HTERT RPE-1 (cell line): ENCODE data around the gene PDZD7.

Experiments
- in situ Hi-C: fragments of 300-500 bp; cut with MboI; formaldehyde crosslinking; loops from 4 replicates; pipeline ENCODE4 v1.14.3; 2020; ENCODE audit warnings: low sequenced_read_pairs

The PDZD7 gene

DNA sequence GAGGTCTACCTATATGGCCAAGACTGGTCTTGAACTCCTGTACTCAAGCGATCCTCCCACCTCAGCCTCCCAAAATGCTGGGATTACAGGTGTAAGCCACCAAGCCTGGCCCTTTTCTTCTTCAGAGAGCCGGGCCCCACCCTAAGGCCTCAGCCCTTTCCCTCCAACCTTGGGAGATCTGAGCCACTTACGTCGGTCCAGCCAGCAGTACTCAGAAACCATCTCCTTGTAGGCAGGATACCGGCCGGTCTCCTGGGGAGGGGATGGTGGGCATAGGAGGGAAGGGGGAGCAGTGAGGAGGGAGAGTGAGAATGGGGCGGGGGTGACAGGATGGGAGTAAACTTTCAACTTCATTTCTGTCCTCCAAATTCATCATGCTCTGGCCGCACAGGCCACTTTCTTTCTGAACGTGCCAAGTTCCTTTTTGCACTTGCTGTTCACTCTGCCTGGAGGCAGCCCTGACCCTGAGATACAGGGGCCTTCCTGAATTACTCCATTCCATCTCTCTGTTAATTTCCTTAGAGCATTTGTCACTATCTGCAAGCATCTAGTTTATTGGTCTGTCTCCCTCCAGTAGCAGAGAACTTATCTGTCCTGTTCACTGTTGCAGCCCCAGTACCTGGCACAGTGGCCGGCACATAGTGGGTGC lies 10.4 kb downstream of the PDZD7 start:
- in situ Hi-C loops: no loop called here

DNA sequence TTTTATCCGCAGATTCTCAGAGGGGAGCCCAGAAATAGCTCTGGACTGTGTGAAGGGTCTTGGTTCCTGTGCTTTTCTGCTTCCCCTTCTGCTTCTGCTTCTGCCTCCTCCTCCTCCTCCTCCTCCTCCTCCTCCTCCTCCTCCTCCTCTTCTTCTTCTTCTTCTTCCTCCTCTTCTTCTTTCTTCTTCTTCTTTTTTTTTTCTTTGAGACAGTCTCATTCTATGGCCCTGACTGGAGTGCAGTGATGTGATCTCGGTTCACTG lies 11.6 kb downstream of the PDZD7 start:
- in situ Hi-C loops: no loop called here

DNA sequence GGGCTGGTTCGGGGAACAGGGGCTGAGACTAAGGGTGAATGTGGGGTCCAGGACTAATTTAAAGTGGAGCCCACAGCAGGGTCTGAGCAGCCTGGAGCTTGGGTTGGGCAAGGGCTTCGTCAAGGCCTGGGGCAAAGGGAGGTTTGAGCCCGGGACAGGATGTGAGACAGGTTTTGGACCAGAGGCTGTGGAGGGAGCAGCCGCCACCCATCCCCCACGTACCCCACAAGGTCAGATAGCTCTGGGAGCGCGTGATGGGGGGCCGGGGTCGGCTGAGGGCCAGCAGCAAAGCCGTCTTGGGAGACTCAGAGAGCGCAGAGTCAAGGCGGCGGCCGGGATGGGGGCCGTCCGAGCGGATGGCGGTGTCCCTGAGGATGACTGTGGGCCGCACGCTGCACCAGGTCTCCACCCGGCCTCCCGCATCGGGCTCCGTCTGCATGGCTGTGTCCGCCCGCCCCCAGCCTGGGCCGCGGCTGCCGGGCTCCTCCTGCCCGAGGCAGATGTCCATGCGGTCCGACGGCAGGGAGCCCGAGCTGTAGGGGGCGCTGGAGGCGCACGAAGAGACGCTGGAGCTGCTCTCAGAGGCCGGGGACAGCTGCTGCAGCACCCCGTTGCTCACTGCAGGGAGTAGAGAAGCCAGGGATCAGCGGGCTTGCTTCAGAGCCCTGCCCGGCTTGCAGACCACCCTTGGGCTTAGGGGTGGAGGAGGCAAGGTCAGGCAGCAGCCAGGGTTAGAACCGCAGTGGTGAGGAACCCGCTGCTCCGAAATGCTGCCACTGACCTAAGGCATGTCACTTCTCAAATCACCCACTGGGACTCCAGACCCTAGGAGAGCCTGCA lies 12.1 kb downstream of the PDZD7 start:
- in situ Hi-C loops: no loop called here

DNA sequence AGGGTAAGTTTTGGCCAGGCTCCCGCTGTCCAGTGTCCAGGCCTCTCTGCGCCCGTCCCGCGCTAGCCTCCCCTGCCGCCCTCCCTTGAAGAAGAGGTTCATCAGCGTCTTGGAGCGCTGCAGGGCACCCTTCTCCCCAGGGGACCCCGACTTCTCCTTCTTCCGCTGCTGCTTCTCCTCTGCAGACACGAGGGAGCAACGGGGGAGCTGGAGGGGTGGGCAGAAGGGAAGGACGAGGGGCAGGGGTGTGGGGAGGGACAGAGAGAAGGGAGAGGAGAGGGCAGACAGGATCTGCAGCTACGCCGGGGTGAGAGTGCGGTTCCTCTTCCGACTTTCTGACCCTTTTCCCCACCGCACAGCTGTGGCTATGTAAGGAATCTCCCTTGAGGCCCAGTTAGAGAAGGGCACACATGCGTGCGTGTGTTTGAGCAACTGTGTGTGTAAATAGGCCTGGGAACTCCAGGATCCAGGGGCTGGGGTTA lies 12.8 kb downstream of the PDZD7 start:
- in situ Hi-C loops: no loop called here

DNA sequence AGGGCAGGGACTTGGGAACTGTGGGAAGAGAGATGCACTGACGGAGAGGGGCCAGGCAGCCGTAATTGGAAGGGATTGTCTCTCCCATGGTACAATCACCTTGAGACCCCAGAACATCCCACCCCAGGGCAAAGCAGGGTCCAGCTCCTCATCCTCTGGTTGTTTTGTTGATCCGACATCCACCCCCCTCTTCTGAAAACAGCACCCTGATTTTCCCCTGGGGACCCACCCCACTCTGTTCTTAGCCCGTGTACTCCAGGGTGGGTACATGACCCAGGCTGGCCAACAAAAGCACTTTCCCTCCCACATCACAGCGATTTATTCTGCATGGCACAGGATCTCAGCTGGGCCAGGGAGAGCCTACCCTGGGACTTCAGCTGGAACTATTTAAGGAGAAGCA lies 14.1 kb downstream of the PDZD7 start:
- in situ Hi-C loops: no loop called here

DNA sequence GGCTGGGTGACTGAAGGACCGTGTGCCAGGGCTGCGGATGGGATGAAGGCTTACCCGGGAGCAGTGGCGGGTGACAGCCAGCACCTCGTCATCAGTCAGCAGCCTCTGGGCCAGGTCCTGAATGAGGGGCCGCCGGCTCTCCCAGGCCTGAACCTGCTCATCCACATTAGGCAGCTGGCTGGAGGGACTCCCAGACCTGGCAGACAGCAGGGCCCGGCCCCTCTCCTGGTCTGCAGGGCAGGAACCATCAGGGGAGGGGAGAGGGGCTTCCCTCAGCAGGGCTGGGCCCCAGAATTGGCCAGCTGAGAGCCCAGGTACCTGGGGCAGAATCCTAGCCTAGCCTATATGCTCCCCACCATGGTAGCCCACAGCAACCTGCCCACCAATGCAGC lies 15.4 kb downstream of the PDZD7 start:
- in situ Hi-C loops: no loop called here

DNA sequence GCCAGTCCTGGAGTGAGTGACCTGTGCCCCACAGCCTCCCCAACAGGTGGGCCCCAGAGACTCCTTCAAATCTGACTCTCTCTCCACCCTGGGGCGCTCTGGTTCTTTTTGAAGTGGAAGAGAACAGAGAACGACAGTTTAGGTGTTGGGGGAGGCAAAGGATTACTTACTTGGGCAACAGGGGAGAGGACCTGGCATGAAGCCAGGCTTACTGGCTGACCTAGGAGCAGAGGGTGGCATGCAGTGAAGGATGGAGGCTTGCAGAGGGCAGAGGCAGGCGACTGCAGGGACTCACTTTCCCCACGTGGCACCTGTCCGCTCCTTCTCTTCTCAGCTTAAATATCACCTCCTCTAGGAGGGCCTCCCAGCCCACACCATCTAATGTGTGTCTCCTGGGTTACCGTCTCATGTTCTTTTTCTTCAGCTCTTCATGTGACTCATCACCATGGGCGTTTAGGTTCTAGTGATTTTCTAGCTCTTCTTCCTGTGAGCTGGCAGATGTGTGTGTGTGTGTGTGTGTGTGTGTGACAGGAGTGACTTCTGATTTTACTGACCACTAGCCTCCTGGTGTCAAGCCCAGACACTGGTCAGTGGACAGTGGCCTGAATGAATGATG lies 15.9 kb downstream of the PDZD7 start:
- in situ Hi-C loops: no loop called here

DNA sequence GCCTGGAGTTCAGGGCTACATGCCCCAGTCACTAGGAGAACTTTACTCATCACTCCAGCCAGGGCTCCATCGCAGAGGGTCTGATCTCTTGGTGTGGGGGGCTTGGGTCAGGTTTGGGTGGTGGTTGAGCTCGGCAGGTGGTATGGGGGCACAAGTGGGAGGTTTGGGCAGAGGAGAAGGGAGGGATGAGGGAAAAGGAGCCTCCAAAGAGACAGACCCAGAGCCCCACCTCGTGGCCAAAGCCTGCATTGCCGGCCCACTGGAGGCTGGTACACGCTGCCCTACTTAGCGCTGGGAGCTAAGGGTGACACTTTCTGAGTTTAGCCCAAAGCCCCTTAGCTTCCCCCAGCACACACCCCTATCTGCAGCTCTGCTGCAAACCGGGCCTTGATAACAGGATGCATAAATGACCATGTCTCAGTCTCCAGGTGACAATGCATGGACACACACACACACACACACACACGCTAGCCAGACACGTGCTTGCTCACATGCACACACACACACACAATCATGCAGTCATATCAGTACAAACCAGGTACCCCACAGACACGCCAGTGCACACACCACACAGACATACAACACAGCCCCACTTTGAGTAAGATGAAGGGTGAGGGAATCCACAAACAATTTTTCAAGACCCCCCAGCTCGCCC lies 16.6 kb downstream of the PDZD7 start:
- in situ Hi-C loops: no loop called here

DNA sequence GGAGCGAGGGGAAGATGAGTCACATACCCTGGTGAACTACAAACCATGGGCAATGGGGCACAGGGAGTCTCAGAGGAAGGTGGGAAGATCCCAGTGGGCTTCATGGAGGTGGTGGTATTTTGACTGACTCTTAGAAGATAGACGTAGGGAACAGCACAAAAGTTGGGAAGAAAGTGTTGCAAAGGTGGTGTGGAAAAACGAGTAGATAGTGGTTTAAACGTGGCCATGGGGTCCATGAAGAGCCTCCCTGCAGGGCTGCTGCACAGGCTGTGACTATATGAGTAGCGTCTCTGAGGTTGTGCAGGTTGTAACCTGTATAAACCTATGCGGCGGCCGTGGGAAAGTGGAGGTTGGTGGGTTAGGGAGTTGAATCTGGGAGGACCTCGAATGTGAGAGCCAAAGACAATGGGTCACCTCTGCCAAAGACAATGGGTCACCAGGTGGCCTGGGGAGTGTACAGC lies 17.5 kb downstream of the PDZD7 start:
- in situ Hi-C loops: no loop called here

DNA sequence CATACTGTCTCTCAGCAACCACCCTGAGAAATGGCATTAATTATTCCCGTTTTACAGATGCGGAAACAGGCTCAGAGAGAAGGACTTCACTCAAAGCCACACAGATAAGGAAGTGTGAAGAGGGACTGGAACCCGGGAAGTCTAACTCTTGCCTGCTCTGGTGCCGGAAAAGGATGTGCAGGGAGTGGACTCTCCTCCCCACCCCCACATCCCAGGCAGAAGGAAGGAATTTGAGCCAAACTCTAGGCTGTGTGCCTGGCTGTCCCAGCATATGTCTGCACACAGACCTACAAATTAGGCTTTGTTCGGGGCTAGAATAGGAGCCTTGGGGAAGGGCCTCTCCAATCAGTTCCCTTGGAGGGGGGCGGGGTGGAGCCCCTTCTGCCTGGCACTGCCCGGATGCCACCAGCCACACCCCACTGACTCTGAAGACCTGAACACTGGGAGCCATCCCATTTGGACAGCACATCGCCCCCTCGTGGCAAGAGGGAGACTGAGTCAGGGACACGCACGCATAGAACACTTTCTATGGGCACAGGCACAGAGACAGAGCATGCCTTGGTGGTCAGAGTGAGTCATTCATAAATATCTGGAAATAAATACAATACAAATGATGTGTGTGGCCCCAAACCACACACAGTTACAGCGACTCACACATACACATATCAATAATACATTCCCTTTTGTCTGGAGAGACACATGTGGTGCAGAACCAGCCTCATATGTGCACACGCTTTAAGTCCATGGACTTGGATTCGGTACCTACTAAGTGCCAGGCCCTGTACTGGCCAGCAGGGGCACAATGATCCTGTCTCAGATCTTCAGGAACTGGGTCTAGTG lies 18.2 kb downstream of the PDZD7 start:
- in situ Hi-C loops: no loop called here

DNA sequence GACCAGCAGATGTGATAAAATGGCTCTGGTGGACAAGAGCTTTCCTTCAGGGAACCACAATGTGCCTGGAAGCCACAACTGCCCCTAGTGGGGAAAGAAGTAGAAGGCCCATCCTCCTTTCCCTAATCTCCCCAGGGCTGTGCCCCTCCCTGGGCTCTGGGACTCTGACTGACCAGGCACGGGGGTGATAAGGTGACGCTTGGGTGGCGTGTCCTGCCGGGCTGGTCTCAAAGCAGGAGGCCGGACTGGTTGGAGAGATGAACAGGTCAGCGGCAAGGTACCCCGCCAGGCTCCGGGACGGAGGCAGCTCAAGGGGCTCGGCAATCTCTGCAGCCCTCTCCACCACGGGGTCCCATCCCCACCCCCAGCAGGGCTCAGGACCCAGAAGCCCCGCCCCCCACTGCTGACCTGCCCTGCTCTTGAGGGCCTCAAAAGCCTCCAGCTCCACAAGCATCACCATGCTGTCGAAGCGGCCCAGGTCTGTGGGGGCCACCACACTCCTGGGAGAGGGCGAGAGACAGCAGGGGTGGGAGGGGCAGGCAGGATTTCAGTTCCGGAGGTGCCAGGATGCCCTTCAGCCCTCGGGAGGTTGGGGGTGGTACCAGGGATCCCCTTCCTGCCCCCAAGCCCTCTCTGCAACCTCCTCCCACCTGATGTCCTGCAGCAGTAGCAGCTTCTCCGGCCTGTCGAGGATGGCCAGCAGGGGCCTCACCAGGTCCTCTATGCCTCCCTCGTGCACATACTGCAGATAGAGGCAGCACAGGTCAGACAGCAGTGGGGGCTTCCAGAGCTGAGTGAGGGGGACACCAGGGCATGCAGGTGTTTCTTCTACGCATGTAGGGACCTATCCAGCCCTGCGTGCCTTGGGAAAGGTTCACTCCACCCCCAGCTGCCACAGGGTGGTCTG lies 19.2 kb downstream of the PDZD7 start:
- in situ Hi-C loops: no loop called here

DNA sequence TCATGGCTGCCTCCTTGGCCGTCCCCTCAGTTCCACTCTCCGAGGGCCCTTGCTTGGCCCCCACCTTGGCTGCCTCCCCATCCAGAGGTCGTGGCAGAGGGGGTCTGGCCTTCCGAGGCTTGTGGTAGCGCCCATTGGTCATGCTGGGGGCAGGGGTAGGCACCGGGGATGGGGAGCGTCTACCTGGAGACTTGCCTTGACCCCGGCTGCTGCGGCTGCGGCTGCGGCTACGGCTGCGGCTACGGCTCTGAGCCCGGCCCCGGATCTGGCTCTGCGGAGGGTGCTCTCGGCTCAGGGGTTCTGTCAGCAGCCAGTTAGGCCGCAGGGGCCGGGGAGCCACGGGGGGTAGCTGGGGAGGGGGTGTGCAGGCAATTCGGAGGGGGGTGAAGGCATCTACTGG lies 20.6 kb downstream of the PDZD7 start:
- in situ Hi-C loops: no loop called here

DNA sequence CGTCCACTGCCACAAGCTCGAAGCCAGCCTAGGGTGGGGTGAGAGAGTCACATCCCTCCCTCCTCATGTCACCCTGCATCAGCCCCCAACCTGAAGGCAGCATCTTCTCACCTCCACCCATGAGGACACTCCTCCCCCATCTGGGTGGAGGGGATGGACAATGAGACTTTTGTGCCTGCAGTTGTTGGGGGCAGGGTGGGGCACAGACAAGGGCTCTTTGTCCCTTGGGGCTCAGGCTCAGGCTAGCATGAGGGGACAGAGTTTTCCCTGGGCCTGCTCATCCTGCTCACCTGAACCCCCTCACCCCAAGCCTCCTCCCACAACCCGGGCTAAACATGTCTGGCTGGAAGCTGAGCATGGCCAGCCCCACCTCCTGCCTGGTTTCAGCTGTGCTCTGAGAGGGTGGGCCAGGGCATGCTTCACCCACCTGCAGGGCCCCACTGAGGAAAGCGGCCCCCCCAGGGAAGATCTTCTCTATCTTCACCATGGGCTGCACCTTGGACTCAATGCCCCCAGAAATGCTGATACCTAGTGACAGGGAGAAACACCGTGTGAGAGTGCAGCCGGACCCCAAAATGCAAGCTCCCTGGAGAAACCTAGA lies 22.0 kb downstream of the PDZD7 start:
- in situ Hi-C loops: no loop called here

DNA sequence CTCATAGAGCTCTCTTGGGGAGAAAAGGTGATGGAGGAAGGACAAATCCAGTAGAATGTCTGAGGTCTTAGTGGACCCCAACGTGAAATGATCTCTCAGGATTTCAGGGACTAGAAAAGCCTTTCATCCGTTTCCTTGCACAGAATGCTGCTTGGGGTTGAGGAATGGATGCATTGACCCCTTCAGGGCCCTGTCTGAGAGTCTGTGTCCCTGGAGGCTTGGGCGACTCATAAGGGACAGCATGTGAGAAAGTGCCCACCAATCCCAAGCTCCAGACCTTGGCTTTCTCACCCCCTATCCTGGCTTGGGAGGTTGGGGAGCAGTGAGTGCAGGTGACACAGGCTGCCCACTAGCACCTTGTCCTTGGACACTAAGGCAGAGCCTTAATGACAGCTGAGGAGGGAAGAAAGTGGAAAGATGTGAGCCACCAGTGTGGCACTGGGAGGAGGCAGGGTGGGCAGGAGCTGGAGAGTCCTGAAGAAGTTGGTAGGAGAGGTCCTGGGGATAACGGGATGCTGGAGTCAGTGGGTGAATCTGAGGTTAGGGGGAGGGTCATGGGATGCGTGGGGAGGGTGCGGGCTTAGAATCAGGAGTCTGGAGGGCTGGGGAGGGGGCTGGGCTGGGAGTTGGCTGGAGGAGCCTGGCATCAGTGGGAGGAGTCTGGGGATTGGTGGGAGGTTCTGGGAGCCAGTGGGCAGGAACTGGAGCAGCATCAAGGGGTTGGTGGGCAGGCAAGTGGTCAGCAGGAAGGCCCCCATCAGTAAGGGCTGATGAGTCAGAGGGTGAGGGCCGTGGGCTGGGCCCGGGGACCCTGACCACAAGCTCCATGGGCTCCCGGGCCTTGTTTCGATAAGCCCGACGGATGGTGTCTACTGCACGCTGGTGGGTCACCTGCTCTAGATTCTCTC lies 22.8 kb downstream of the PDZD7 start:
- in situ Hi-C loops: no loop called here

DNA sequence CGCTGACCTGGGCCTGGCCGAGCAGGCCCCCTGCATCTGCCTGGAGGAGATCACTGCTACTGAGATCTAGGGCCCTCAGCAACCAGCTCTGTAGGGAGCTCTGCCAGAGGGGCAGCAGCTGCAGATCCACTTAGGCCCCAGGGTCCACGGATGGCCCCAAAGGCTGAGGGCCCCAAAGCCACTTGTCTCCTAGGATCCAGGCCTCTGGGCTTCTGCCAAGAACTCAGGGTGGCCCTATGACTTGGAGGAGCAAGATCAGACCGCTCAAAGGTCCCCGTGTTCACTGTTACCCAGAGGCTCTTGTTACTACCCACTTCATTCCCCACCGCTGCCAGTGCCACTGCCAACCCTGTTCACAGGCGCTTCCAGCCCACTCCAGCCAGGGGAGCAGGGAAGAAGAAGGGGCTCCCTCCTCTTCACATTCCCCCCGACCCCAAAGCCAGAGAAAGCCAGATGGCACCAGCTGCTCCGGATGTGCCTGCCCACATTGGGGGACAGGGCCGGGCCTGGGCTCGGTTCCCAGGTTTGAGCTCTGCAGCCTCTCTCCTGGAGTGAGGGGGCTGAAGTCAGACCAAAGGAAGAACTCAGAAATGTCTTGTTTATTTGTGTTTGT lies 23.7 kb downstream of the PDZD7 start:
- in situ Hi-C loops: no loop called here

DNA sequence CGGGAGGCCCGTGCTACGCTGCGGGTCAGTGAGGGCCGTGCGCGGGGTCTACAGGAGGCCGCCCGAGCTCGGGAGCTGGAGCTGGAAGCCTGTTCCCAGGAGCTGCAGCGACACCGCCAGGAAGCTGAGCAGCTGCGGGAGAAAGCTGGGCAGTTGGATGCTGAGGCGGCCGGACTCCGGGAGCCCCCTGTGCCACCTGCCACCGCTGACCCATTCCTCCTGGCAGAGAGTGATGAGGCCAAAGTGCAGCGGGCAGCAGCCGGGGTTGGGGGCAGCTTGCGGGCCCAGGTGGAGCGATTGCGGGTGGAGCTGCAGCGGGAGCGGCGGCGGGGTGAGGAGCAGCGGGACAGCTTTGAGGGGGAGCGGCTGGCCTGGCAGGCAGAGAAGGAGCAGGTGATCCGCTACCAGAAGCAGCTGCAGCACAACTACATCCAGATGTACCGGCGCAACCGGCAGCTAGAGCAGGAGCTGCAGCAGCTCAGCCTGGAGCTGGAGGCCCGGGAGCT lies 24.3 kb downstream of the PDZD7 start:
- in situ Hi-C loops: no loop called here

DNA sequence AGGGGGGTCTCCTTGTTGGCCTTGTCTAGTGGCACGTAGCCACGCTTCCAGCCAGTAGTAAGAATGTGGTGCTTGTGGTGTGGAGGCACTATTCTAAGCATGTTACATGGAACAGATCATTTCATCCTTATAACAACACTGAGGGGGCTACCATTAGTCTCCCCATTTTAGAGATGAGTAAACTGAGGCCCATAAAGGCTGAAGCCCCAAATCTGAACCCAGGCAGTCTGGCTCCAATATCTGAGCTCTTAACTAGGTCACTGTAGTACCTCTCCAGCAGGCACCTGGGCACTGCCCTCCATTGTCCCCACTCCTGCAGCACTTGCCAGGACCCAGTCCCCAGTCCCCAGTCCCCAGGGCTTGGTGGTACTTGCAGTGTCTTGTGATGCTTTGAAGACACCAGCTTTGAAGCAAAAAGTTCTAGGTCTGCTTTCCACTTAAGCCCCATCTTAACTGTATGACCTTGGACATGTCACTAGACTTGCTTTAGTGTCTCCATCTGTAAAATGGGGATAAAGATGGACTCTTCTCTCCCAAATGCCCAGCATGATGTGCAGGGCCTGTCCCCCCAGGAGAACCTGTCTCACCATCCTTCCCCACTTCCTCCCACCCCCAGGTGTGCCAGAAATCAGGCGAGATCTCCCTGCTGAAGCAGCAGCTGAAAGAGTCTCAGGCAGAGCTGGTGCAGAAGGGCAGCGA lies 24.9 kb downstream of the PDZD7 start:
- in situ Hi-C loops: no loop called here
